HepG2 (cell line): ENCODE measurements around the gene ABHD15. TPM values are rescaled to one million over a fixed set of nuclear protein-coding genes. Genes with fewer than 3 reads are reported as not detected.

Source experiments
- MEIS2 ChIP-seq: sonication (generic); formaldehyde crosslinking; IDR thresholded peaks from 2 replicates; pipeline ENCODE4 v1.9.0; 2021; ENCODE audit warnings: mild to moderate bottlenecking, missing genetic modification reagents
- NKX3-1 ChIP-seq: sonication (generic); formaldehyde crosslinking; IDR thresholded peaks from 2 replicates; pipeline ENCODE4 v1.5.0; 2020; ENCODE audit warnings: missing genetic modification reagents
- REL ChIP-seq: sonication (generic); formaldehyde crosslinking; conservative IDR thresholded peaks from 2 replicates; pipeline ENCODE4 v1.8.0; 2022; ENCODE audit warnings: mild to moderate bottlenecking, missing genetic modification reagents, moderate library complexity
- U2AF2 ChIP-seq: fragments of 200-400 bp; formaldehyde crosslinking; IDR thresholded peaks from 2 replicates; pipeline ENCODE4 v1.6.1; 2017; ENCODE audit warnings: low read depth, mild to moderate bottlenecking, low read length
- ZFX ChIP-seq: sonication (generic); formaldehyde crosslinking; IDR thresholded peaks from 2 replicates; pipeline ENCODE4 v1.4.0; 2020; ENCODE audit warnings: mild to moderate bottlenecking, low read depth, missing genetic modification reagents, moderate library complexity
- ZNF33B ChIP-seq: sonication (generic); formaldehyde crosslinking; IDR thresholded peaks from 2 replicates; pipeline ENCODE4 v1.5.1; 2020; ENCODE audit warnings: mild to moderate bottlenecking, missing genetic modification reagents
- ZNF350 ChIP-seq: sonication (generic); formaldehyde crosslinking; IDR thresholded peaks from 2 replicates; pipeline ENCODE4 v1.4.0; 2020; ENCODE audit warnings: mild to moderate bottlenecking, low read depth, missing genetic modification reagents, borderline replicate concordance
- ZNF543 ChIP-seq: sonication (generic); formaldehyde crosslinking; IDR thresholded peaks from 2 replicates; pipeline ENCODE4 v1.4.0; 2020; ENCODE audit warnings: mild to moderate bottlenecking, missing genetic modification reagents
- ZNF674 ChIP-seq: sonication (generic); formaldehyde crosslinking; IDR thresholded peaks from 2 replicates; pipeline ENCODE4 v1.5.0; 2020; ENCODE audit warnings: low read depth, mild to moderate bottlenecking, missing genetic modification reagents
- ZNF703 ChIP-seq: sonication (generic); formaldehyde crosslinking; IDR thresholded peaks from 2 replicates; pipeline ENCODE4 v1.5.1; 2020; ENCODE audit warnings: missing genetic modification reagents, mild to moderate bottlenecking, moderate library complexity, borderline replicate concordance
- ZNF720 ChIP-seq: sonication (generic); formaldehyde crosslinking; IDR thresholded peaks from 2 replicates; pipeline ENCODE4 v1.4.0; 2020; ENCODE audit warnings: missing genetic modification reagents
- ZNF761 ChIP-seq: sonication (generic); formaldehyde crosslinking; conservative IDR thresholded peaks from 2 replicates; pipeline ENCODE4 v1.4.0; 2020; ENCODE audit warnings: mild to moderate bottlenecking, missing genetic modification reagents
- polyA plus RNA-seq, 8 experiments: library from polyadenylated mRNA; depleted of rRNA in 3 of 8; stranded (reverse) in 7 of 8; unstranded in 1 of 8; fragments of >200 nt; fragmentation: Illumina TruSeq in 4 of 8; extraction: Trizol in 4 of 8; gene quantifications; 2 replicates each; pipeline versions ENCODE4 v1.2.1 to v1.2.3, GENCODE V29; 2011 to 2016; ENCODE audit warnings: low read depth in 4 of 8, missing spikeins in 1 of 8, mixed read lengths in 1 of 8; ENCODE audit not compliant: insufficient read depth in 1 of 8
- total RNA-seq, 5 experiments: library from RNA; depleted of rRNA; stranded (reverse); fragments of >200 nt; fragmentation: Illumina TruSeq; extraction: Trizol; gene quantifications; 2 replicates each; pipeline ENCODE4 v1.2.3, GENCODE V29; 2016; ENCODE audit warnings: low read depth in 1 of 5
- TF ChIP-seq, protein P1 (sequence below): sonication (generic); formaldehyde crosslinking; IDR thresholded peaks from 2 replicates; pipeline ENCODE4 v1.4.0; 2020; ENCODE audit warnings: missing genetic modification reagents, borderline replicate concordance
- TF ChIP-seq, protein P2 (sequence below): sonication (generic); formaldehyde crosslinking; IDR thresholded peaks from 2 replicates; pipeline ENCODE4 v1.4.0; 2020; ENCODE audit warnings: missing genetic modification reagents
- TF ChIP-seq, protein P3 (sequence below): sonication (generic); formaldehyde crosslinking; IDR thresholded peaks from 2 replicates; pipeline ENCODE4 v1.4.0; 2020; ENCODE audit warnings: missing genetic modification reagents
- TF ChIP-seq, protein P4 (sequence below): sonication (generic); formaldehyde crosslinking; IDR thresholded peaks from 2 replicates; pipeline ENCODE4 v1.8.1; 2022; ENCODE audit warnings: low read depth, mild to moderate bottlenecking, missing genetic modification reagents
- TF ChIP-seq, protein P5 (sequence below): IDR thresholded peaks from 2 replicates; pipeline ENCODE4 v1.6.1; 2016; ENCODE audit warnings: low read depth
- TF ChIP-seq, protein P6 (sequence below): sonication (generic); formaldehyde crosslinking; IDR thresholded peaks from 2 replicates; pipeline ENCODE4 v1.5.0; 2020; ENCODE audit warnings: mild to moderate bottlenecking, missing genetic modification reagents

Gene ABHD15
- total and polyA plus RNA-seq, 2 of the 13 experiments (the other 11 are each of a cell fraction or from before 2014, with no cell fraction given), result 2.4 to 7.7 TPM

DNA sequence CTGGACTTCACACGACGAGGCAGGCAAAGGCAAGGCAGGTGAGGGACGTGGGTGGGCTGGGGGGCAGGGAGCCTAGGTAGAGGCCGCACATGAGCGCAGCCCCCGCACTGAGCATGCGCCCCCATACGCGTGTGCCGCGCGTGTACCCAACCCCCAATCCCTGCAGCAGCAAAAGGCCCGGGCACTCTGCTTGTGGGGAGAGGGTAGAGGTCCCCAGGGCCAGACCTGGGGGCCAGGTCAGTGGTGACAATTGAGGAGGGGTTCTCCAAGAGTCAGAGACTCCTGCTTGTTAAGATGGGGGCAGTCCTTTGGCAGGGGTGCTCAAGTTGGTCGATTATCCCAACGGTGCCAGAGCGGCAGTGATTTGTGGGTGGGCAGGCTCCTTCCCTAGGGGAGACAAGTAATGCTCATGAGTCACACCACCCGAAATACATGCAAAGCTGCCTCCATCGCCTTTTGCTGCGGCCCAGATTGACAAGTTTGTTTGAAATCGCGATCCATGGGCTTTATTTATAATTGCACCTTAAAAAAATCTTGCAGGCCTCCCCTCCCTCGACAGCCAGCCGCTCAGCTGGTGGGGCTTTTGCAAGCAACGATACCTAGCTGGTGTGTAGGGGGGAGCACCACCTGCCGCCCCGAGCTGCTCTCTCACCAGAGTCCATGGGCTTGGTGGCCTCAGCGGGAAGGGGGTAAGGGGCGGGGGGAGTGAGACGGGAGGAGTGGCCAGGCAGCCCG, 23.7 kb upstream of the ABHD15 start (continued):
- TF ChIP-seq ZNF761 (0 out of 2 replicates have a peak, but pooled peaks have one; percentile 2), ZNF703 (CRISPR knock-in tag) (no peak; the same call in 1 of the 2 replicates), NKX3-1 (CRISPR knock-in tag) (no peak), ZNF674 (no peak), ZFX (peak; percentile 52; the same call in 1 of the 2 replicates), MEIS2 (CRISPR knock-in tag) (0 out of 2 replicates have a peak, but pooled peaks have one; percentile 60), ZNF350 (CRISPR knock-in tag) (0 out of 2 replicates have a peak, but pooled peaks have one; percentile 8), ZNF543 (peak; percentile 19; the same call in 1 of the 2 replicates), ZNF720 (CRISPR knock-in tag) (no peak), REL (0 out of 2 replicates have a peak, but pooled peaks have one; percentile 67), U2AF2 (no peak), ZNF33B (CRISPR knock-in tag) (no peak)
- TF ChIP-seq, protein P1, sequence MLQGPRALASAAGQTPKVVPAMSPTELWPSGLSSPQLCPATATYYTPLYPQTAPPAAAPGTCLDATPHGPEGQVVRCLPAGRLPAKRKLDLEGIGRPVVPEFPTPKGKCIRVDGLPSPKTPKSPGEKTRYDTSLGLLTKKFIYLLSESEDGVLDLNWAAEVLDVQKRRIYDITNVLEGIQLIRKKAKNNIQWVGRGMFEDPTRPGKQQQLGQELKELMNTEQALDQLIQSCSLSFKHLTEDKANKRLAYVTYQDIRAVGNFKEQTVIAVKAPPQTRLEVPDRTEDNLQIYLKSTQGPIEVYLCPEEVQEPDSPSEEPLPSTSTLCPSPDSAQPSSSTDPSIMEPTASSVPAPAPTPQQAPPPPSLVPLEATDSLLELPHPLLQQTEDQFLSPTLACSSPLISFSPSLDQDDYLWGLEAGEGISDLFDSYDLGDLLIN (CRISPR knock-in tag), result no peak
- TF ChIP-seq, protein P2, sequence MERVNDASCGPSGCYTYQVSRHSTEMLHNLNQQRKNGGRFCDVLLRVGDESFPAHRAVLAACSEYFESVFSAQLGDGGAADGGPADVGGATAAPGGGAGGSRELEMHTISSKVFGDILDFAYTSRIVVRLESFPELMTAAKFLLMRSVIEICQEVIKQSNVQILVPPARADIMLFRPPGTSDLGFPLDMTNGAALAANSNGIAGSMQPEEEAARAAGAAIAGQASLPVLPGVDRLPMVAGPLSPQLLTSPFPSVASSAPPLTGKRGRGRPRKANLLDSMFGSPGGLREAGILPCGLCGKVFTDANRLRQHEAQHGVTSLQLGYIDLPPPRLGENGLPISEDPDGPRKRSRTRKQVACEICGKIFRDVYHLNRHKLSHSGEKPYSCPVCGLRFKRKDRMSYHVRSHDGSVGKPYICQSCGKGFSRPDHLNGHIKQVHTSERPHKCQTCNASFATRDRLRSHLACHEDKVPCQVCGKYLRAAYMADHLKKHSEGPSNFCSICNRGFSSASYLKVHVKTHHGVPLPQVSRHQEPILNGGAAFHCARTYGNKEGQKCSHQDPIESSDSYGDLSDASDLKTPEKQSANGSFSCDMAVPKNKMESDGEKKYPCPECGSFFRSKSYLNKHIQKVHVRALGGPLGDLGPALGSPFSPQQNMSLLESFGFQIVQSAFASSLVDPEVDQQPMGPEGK (CRISPR knock-in tag), result peak; percentile 68
- TF ChIP-seq, protein P3, sequence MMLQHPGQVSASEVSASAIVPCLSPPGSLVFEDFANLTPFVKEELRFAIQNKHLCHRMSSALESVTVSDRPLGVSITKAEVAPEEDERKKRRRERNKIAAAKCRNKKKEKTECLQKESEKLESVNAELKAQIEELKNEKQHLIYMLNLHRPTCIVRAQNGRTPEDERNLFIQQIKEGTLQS, result no peak
- TF ChIP-seq, protein P4, sequence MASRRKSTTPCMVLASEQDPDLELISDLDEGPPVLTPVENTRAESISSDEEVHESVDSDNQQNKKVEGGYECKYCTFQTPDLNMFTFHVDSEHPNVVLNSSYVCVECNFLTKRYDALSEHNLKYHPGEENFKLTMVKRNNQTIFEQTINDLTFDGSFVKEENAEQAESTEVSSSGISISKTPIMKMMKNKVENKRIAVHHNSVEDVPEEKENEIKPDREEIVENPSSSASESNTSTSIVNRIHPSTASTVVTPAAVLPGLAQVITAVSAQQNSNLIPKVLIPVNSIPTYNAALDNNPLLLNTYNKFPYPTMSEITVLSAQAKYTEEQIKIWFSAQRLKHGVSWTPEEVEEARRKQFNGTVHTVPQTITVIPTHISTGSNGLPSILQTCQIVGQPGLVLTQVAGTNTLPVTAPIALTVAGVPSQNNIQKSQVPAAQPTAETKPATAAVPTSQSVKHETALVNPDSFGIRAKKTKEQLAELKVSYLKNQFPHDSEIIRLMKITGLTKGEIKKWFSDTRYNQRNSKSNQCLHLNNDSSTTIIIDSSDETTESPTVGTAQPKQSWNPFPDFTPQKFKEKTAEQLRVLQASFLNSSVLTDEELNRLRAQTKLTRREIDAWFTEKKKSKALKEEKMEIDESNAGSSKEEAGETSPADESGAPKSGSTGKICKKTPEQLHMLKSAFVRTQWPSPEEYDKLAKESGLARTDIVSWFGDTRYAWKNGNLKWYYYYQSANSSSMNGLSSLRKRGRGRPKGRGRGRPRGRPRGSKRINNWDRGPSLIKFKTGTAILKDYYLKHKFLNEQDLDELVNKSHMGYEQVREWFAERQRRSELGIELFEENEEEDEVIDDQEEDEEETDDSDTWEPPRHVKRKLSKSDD (CRISPR knock-in tag), result no peak
- TF ChIP-seq, protein P5, sequence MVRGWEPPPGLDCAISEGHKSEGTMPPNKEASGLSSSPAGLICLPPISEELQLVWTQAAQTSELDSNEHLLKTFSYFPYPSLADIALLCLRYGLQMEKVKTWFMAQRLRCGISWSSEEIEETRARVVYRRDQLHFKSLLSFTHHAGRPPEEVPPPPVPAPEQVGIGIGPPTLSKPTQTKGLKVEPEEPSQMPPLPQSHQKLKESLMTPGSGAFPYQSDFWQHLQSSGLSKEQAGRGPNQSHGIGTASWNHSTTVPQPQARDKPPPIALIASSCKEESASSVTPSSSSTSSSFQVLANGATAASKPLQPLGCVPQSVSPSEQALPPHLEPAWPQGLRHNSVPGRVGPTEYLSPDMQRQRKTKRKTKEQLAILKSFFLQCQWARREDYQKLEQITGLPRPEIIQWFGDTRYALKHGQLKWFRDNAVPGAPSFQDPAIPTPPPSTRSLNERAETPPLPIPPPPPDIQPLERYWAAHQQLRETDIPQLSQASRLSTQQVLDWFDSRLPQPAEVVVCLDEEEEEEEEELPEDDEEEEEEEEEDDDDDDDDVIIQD (CRISPR knock-in tag), result no peak
- TF ChIP-seq, protein P6, sequence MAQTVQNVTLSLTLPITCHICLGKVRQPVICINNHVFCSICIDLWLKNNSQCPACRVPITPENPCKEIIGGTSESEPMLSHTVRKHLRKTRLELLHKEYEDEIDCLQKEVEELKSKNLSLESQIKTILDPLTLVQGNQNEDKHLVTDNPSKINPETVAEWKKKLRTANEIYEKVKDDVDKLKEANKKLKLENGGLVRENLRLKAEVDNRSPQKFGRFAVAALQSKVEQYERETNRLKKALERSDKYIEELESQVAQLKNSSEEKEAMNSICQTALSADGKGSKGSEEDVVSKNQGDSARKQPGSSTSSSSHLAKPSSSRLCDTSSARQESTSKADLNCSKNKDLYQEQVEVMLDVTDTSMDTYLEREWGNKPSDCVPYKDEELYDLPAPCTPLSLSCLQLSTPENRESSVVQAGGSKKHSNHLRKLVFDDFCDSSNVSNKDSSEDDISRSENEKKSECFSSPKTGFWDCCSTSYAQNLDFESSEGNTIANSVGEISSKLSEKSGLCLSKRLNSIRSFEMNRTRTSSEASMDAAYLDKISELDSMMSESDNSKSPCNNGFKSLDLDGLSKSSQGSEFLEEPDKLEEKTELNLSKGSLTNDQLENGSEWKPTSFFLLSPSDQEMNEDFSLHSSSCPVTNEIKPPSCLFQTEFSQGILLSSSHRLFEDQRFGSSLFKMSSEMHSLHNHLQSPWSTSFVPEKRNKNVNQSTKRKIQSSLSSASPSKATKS (CRISPR knock-in tag), result no peak
